ENCODE measurements around the gene USF1.

USF1 gene

GRCh38 chr1:161045736-161046604, at the start of gene USF1:
USF1 (minus strand) TSS chr1:161045977; CDS start chr1:161043275, 2,702 bp downstream.
- peak; percentile 91 for ATAC-seq

DNA sequence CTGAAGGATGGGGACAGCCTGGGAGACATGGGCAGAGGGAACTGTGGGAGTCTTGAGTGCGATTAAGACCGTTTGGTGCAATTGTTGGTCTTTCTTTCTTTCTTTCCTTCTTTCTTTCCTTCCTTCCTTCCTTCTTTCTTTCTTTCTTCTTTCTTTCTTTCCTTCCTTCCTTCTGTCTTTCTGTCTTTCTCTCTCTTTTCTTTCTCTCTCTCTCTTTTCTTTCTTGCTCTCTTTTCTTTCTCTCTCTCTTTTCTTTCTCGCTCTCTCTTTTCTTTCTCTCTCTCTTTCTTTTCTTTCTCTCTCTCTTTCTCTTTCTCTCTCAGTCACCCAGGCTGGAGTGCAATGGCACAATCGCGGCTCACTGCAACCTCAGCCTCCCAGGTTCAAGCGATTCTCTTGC, 49.5 kb upstream of the USF1 start:
- no peak for ATAC-seq
- TF ChIP-seq TSHZ2 (CRISPR knock-in tag; IDR thresholded peaks at IDR 0.05) = no peak
- no peak for TF ChIP-seq TOX (CRISPR knock-in tag; IDR thresholded peaks at IDR 0.05; ENCODE audit: borderline replicate concordance)
- TF ChIP-seq ZFP3 (CRISPR knock-in tag; IDR thresholded peaks at IDR 0.05) = no peak
- no peak for TF ChIP-seq SNAI2 (CRISPR knock-in tag; IDR thresholded peaks at IDR 0.05)
- TF ChIP-seq PATZ1 (CRISPR knock-in tag; IDR thresholded peaks at IDR 0.05; ENCODE audit: borderline replicate concordance) = no peak
- TF ChIP-seq ZNF70 (CRISPR knock-in tag; IDR thresholded peaks at IDR 0.05) = no peak
- TF ChIP-seq PPARA (CRISPR knock-in tag; IDR thresholded peaks at IDR 0.05; ENCODE audit: borderline replicate concordance) = no peak
- no peak for TF ChIP-seq ZNF8 (CRISPR knock-in tag; IDR thresholded peaks at IDR 0.05)
- TF ChIP-seq CREB5 (CRISPR knock-in tag; IDR thresholded peaks at IDR 0.05; ENCODE audit: low read depth) = no peak
- no peak for TF ChIP-seq ZFP30 (CRISPR knock-in tag; IDR thresholded peaks at IDR 0.05)
- no peak for TF ChIP-seq ZC3H10 (CRISPR knock-in tag; IDR thresholded peaks at IDR 0.05)
- no peak for TF ChIP-seq GLIS3 (CRISPR knock-in tag; IDR thresholded peaks at IDR 0.05)
- TF ChIP-seq BACH2 (CRISPR knock-in tag; IDR thresholded peaks at IDR 0.05; ENCODE audit: borderline replicate concordance) = no peak
- TF ChIP-seq ISL1 (CRISPR knock-in tag; IDR thresholded peaks at IDR 0.05) = no peak
- no peak for TF ChIP-seq RARB (CRISPR knock-in tag; IDR thresholded peaks at IDR 0.05)
- TF ChIP-seq ZNF565 (CRISPR knock-in tag; conservative IDR thresholded peaks at IDR 0.05; ENCODE audit: low read depth) = no peak
- no peak for TF ChIP-seq POU6F1 (CRISPR knock-in tag; IDR thresholded peaks at IDR 0.05; ENCODE audit: borderline replicate concordance, low read depth)
- no peak for TF ChIP-seq OSR1 (CRISPR knock-in tag; IDR thresholded peaks at IDR 0.05)

More at GRCh38 chr1:161045736-161046604, at the start of gene USF1:
- TF ChIP-seq ZNF565 (CRISPR knock-in tag; conservative IDR thresholded peaks at IDR 0.05; ENCODE audit: low read depth) (no peak; the same call in 1 of the 2 replicates), TSHZ2 (CRISPR knock-in tag; IDR thresholded peaks at IDR 0.05) (peak; percentile 85; the same call in 1 of the 2 replicates), OSR1 (CRISPR knock-in tag; IDR thresholded peaks at IDR 0.05) (0 out of 2 replicates have a peak, but pooled peaks have one; percentile 49), TOX (CRISPR knock-in tag; IDR thresholded peaks at IDR 0.05; ENCODE audit: borderline replicate concordance) (peak; percentile 75), ZFP3 (CRISPR knock-in tag; IDR thresholded peaks at IDR 0.05) (peak; percentile 79; the same call in 1 of the 2 replicates), ISL1 (CRISPR knock-in tag; IDR thresholded peaks at IDR 0.05) (no peak), ZFP30 (CRISPR knock-in tag; IDR thresholded peaks at IDR 0.05) (no peak), POU6F1 (CRISPR knock-in tag; IDR thresholded peaks at IDR 0.05; ENCODE audit: borderline replicate concordance, low read depth) (peak; percentile 80; the same call in 1 of the 2 replicates), CSDC2 (CRISPR knock-in tag; IDR thresholded peaks at IDR 0.05) (peak; percentile 85; the same call in 1 of the 2 replicates), ZC3H10 (CRISPR knock-in tag; IDR thresholded peaks at IDR 0.05) (peak; percentile 64), RARB (CRISPR knock-in tag; IDR thresholded peaks at IDR 0.05) (peak; percentile 73; the same call in 1 of the 2 replicates)
